GM21619 (cell line): ENCODE results near the gene KAZN.

Source experiments
- ATAC-seq: cut with Tn5 transposase; IDR thresholded peaks from one replicate; pipeline ENCODE4 v1.9.1; 2021; ENCODE audit not compliant: unreplicated experiment

The KAZN gene

GRCh38 chr1:14667651-14667984, 69.1 kb downstream of the KAZN start:
- no peak for ATAC-seq

GRCh38 chr1:14668538-14668937, 70.1 kb downstream of the KAZN start:
- ATAC-seq, result no peak

- no peak for ATAC-seq
Measured at GRCh38 chr1:14672005-14672404, 73.5 kb downstream of the KAZN start.

DNA sequence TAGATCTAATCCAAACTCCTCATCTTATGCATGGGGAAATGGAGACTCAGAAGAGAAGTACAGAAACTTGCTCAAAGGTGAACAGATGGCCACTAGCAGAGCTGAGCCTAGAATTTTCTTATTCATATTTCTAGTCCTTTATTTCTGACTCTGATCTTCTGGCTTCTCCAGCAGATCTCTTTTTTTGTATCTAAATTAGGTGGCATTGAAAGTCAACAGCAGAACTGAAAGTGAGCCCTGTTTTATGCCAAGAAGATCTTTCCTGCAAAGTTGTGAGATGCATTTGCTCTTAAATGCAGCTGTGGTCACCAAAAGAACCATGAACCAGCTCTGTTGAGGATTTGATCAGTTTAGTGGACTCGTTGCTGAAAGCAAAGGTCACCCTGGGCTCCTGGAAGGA, 75.5 kb downstream of the KAZN start:
- no peak for ATAC-seq

DNA sequence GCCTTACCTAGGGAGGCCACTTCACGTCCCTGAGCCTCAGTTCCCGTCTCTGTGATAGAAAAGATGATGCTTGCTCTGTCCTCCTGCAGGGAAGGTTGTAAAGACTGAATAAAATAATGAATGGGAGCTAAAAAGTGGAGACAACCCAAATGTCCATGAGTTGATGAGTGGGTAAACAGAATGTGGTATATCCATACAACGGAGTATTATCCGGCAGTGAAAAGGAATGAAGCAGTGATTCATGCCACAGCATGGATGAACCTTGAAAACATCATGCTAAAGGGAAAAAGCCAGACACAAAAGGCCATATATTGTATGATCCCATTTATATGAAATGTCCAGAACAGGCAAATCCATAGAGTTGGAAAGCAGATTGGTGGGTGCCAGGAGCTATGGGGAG, 77.9 kb downstream of the KAZN start:
- no peak for ATAC-seq

DNA sequence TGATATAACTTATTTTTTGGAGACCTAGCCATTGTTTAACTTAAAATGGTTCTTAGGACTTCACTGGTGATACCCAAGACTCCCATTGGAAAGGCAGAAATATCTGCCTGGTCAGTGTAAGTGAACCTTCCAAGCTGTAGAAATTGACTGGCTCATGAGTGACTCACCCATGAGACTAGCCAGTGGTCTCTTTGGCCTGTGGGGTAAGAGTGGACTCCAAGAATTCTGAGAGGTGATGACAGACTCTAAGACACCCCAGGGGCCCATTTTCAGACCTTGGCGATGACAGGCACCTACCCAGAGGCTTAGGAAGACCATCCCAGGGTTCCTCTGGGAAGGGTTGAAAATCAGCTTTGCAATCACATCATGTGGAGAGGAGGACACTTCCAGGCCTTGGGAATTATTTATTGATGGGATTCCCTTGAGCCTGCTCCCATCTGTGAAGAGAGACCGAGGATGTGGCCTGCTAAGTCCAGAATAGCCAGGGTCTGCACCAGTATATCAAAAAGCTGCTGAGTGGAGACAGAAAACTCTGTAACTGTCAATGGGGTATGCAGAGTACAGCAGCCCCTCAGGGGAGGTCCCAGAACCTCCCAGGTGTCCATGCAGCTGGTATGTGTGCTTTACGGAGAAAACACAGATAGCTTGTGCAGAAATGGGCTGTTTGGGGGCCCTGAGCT, 78.9 kb downstream of the KAZN start:
- ATAC-seq, result no peak

DNA sequence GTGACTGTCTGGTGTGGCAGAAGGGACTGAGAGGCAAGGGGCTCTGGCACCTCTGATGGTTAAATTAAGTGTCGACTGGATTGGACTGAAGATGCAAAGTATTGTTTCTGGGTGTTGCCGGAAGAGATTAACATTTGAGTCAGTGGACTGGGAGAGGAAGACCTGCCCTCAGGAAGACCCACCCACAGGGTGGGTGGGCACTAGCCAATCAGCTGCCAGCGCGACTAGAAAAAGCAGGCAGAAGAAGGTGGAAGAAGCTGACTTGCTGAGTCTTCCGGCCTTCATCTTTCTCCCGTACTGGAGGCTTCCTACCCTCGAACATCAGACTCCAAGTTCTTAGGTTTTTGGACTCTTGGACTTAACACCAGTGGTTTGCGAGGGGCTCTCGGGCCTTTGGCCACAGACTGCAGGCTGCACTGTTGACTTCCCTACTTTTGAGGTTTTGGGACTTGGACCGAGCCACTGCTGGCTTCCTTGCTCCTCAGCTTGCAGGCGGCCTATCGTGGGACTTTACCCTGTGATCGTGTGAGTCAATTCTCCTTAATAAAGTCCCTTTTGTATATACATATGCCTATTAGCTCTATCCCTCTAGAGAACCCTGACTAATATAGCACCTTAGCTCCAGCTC, 79.6 kb downstream of the KAZN start:
- ATAC-seq, result no peak

GRCh38 chr1:14679027-14679688, 80.7 kb downstream of the KAZN start:
- ATAC-seq, result no peak

GRCh38 chr1:14681182-14681581, 82.7 kb downstream of the KAZN start:
- no peak for ATAC-seq

DNA sequence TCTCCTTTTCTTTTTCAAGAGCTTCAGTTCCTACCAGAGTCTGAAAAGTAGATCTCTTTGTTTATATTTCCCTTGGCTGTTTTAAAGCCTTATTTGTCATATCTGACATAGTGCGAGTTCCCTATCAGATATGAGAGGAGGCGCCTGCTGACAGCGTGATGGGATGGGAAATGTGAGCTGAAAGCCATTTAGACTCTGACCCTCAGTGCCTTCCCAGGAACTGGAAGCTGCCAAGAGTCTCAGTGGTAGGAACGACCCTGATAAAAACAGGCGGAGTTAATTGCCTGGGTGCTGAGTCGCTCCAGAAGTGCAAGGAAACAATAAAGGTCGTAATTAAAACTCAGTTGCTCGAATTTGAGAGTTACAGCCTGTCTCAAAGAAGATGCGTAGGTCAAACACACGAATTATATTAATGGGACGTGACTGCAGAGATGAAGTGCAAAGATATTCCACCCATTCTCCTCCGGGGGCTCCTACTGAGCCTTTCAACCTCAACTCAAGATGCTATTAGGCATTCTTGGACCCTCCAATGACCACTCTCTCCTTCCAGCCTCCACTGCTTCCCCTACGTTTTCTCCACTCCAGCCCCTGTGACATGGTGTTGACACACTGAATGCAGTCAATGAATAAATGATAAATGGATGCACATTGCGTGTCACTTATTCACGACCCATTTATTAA, 84.6 kb downstream of the KAZN start:
- ATAC-seq, result no peak

DNA sequence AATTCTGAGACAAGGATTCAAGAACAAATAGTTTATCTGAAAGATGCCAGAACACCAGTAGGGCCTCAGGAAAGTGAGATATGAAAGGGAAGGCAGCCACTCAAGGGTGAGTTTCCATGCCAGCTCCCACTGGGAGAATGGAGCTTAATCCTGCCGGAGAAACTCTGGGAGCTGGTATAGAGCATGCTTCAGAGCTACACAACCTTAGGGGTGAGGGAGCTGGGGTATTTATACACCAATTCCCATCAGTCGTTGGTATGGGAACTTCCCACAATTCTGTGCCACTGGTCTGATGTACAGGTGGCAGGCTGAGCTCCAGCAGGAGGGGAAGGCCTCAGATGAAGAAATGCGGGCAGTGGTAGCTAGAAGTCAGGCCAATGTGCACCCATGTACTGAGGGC, 86.6 kb downstream of the KAZN start:
- no peak for ATAC-seq

DNA sequence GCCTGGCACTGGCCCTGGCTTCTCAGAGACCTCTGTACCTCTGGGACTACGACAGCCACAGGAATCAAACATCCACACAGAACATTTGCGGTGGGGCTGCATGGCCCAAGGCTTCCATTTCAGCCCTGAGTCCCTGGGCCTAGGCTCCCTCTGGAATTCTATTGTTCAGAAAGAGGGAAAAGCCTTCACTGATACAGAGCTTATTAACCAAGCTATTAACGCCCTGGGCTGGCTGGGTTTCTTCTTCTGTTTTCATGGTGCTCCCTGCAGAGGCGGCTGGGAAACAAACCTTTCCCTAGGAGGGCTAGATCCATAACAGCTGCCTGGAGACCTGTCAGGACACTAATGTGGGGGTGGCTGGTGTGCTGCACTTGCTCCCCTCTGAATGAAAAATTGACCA, 88.2 kb downstream of the KAZN start:
- ATAC-seq, result no peak

DNA sequence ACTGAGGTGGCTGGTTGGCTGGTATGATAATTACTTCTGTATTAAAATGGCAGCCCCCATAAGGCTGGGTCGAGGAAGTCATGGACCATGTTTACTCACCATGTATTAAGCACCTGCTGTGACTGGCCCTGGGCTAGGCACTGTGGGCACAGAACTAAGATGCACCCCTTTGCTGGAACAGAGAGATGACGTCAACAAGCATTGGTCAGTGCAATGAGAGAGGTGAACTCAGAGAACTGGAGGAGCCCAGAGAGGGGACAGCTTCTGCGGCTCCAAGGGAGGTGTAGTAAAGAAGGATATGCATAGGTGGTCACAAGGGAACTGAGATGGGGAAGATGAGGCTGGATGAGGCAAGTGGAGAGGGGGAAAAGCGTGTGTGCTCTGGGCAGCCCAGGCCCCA, 88.7 kb downstream of the KAZN start:
- no peak for ATAC-seq

GRCh38 chr1:14689996-14690615, 91.6 kb downstream of the KAZN start:
- no peak for ATAC-seq

DNA sequence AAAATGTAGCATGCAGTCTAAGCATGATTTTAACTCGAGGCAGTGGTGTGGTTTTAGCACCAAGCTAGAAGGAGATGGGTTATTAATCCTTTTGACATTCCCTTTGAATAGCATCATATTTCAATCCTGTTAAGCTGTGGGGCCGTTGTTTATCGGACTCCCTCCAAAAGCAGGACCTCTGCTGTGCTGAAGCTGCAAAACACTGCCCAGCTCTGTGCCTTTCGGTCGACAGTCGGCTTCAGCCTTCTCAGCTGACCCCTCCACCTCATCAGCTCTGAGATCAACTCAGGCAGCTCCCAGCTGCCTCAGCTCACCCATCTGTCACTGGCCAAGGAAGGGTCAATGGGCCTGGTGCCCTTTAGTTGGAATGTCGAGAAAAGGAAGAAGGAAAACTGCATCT, 95.5 kb downstream of the KAZN start:
- ATAC-seq, result no peak

DNA sequence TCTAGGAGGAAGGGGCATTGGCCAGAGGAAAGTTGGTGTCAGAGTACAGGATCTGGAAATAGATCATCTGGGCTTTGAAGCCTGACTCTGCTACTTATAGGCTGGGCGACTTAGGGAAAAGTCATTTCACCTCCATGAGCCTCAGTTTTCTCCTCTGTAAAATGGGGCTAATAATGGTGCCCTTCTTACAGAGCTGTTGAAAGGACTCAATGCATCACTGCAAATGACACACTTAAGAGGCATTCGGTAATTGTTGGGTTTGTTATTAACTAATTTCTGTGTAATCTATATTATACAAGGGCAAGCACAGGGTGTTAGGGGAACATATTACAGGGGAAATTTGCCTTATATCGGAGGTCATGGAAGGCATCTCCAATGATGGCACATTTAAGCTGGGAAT, 96.1 kb downstream of the KAZN start:
- no peak for ATAC-seq

DNA sequence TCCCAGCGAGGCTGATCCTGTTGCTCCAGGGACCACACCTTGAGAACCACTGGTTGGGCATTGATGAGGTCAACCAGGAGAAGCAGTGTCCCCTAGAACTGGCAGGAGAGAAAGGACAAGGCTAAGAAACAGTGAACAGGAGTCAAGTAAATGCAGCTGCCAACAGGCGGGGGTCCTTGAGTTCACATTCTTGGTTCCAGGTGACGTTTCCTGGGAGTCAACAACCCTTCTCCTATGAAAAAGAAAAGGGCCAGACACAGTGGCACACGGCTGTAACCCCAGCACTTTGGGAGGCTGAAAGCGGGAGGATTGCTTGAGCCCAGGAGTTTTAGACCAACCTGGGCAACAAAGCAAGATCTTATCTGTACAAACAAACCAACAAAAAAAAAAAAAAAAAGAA, 98.3 kb downstream of the KAZN start:
- no peak for ATAC-seq

DNA sequence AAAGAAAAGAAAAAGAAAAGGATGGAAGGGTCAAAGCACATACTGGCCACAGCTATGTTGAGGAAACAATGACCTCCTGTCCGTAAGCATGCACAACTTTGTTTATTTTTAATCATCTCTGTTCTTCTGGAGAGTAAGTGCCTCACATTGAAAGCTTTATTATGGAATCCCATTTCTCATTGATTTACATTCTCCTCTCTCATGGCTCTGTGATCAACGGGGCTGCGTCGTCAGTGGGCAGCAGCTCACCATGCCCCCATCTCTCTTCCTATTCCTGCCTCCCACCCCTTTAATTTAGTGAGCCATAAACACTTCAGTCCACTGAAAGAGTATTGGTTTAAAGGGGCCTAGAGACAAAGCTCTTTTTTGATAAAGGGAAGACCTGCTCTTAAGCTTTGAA, 98.9 kb downstream of the KAZN start:
- ATAC-seq, result no peak

GRCh38 chr1:14698314-14698713, 99.8 kb downstream of the KAZN start:
- no peak for ATAC-seq

- no peak for ATAC-seq
Measured at GRCh38 chr1:14699620-14700019, 101.1 kb downstream of the KAZN start.

- ATAC-seq, result no peak
Measured at GRCh38 chr1:14704846-14705245, 106.4 kb downstream of the KAZN start.

DNA sequence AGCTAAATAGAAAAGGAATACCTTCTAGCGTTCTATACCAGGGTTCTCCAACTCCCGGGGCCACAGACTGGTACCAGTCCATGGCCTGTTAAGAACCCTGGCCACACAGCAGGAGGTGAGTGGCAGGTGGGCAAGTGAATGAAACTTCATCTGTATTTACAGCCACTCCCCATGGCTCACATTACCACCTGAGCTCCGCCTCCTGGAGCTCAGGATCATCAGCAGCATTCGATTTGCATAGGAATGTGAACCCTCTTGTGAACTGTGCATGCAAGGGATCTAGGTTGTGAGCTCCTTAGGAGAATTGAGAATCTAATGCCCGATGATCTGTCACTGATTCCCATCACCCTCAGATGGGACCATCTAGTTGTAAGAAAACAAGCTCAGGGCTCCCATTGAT, 107.3 kb downstream of the KAZN start:
- no peak for ATAC-seq
